MM.1S (cell line): Measurements from ENCODE around the gene CTSA.

Experiments used
- DNase-seq: peaks from one replicate; pipeline ENCODE4 v3.0.0-alpha.2; 2015
- H2AFZ ChIP-seq: fragments of 300-600 bp; sonication (generic); 2 replicates; pipeline ENCODE4 v1.6.0; 2016; ENCODE audit warnings: antibody characterized with exemption, low read length
- H3F3A ChIP-seq: fragments of 300-600 bp; sonication (generic); 2 replicates; pipeline ENCODE4 v1.6.1; 2016; ENCODE audit warnings: mild to moderate bottlenecking, antibody characterized with exemption, low read length, moderate library complexity, mixed read lengths; ENCODE audit not compliant: insufficient read depth
- H3K27ac ChIP-seq: fragments of 300-600 bp; sonication (generic); 2 replicates; pipeline ENCODE4 v1.5.1; 2016; ENCODE audit warnings: mild to moderate bottlenecking, low read length
- H3K27me3 ChIP-seq: fragments of 300-600 bp; sonication (generic); replicated peaks from 2 replicates; pipeline ENCODE4 v1.6.0; 2016; ENCODE audit warnings: low read length; ENCODE audit not compliant: insufficient read depth
- H3K36me3 ChIP-seq: fragments of 300-600 bp; sonication (generic); replicated peaks from 2 replicates; pipeline ENCODE4 v1.6.1; 2016; ENCODE audit warnings: mild to moderate bottlenecking, low read length, mixed read lengths; ENCODE audit not compliant: insufficient read depth
- H3K4me1 ChIP-seq: fragments of 300-600 bp; sonication (generic); 2 replicates; pipeline ENCODE4 v1.6.1; 2016; ENCODE audit warnings: low read length, mixed read lengths
- H3K4me2 ChIP-seq: fragments of 300-600 bp; sonication (generic); 2 replicates; pipeline ENCODE4 v1.6.0; 2016; ENCODE audit warnings: low read depth, low read length
- H3K4me3 ChIP-seq: fragments of 300-600 bp; sonication (generic); 2 replicates; pipeline ENCODE4 v1.5.1; 2016; ENCODE audit warnings: low read length, mixed read lengths
- H3K79me2 ChIP-seq: fragments of 300-600 bp; sonication (generic); 2 replicates; pipeline ENCODE4 v1.6.1; 2016; ENCODE audit warnings: mixed run types, low read length, mixed read lengths
- H3K9ac ChIP-seq: fragments of 300-600 bp; sonication (generic); 2 replicates; pipeline ENCODE4 v1.6.1; 2016; ENCODE audit warnings: low read length, mixed read lengths
- H3K9me2 ChIP-seq: fragments of 300-600 bp; sonication (generic); replicated peaks from 2 replicates; pipeline ENCODE4 v1.6.1; 2016; ENCODE audit warnings: mild to moderate bottlenecking, low read length, mixed read lengths; ENCODE audit not compliant: insufficient read depth
- H3K9me3 ChIP-seq: fragments of 300-600 bp; sonication (generic); replicated peaks from 2 replicates; pipeline ENCODE4 v1.6.1; 2016; ENCODE audit warnings: mild to moderate bottlenecking, low read length, mixed read lengths; ENCODE audit not compliant: insufficient read depth
- H4K20me1 ChIP-seq: fragments of 300-600 bp; sonication (generic); 2 replicates; pipeline ENCODE4 v1.6.1; 2016; ENCODE audit warnings: mild to moderate bottlenecking, low read length, moderate library complexity, mixed read lengths; ENCODE audit not compliant: insufficient read depth
- CTCF ChIP-seq: fragments of 300-600 bp; sonication (generic); IDR thresholded peaks from 2 replicates; pipeline ENCODE4 v1.5.1; 2016; ENCODE audit warnings: antibody characterized with exemption, low read length, mixed read lengths
- EZH2 ChIP-seq: fragments of 300-600 bp; sonication (generic); optimal IDR thresholded peaks from 2 replicates; pipeline ENCODE3; 2017; ENCODE audit warnings: low read depth, mild to moderate bottlenecking, antibody characterized with exemption, low read length, mixed read lengths
- EZH2phosphoT487 ChIP-seq: fragments of 300-600 bp; sonication (generic); IDR thresholded peaks from 2 replicates; pipeline ENCODE4 v1.6.1; 2018; ENCODE audit warnings: antibody characterized with exemption, low read length

CTSA gene

GRCh38 chr20:45866454-45866853 lies 24.7 kb upstream of the CTSA start:
- Histone ChIP-seq H3F3A (no peaks in the 10 kb centered on the region), H3K4me2 (no peak overlapping the region), H3K9ac (no peak overlapping the region), H3K4me1 (no peaks in the 10 kb centered on the region), H3K36me3 (no peaks in the 10 kb centered on the region), H3K4me3 (no peak overlapping the region), H3K27me3 (no peaks in the 10 kb centered on the region), H3K27ac (no peak overlapping the region), H4K20me1 (no peaks in the 10 kb centered on the region), H3K79me2 (no peaks in the 10 kb centered on the region), H3K9me2 (no peaks in the 10 kb centered on the region), H3K9me3 (no peaks in the 10 kb centered on the region), H2AFZ (no peak overlapping the region)
- DNase-seq, result no peak
- TF ChIP-seq CTCF, result no peak
- no peak for TF ChIP-seq EZH2phosphoT487
- no peak for TF ChIP-seq EZH2

GRCh38 chr20:45867136-45867818 lies 23.9 kb upstream of the CTSA start:
- H4K20me1 ChIP-seq, result no peaks in the 10 kb centered on the region
- no peak overlapping the region for H3K4me3 ChIP-seq
- no peaks in the 10 kb centered on the region for H3K27me3 ChIP-seq
- H3K9ac ChIP-seq, result no peak overlapping the region
- H3K4me2 ChIP-seq, result no peak overlapping the region
- no peaks in the 10 kb centered on the region for H3K9me3 ChIP-seq
- no peak overlapping the region for H3K27ac ChIP-seq
- H3K9me2 ChIP-seq, result no peaks in the 10 kb centered on the region
- no peaks in the 10 kb centered on the region for H3K4me1 ChIP-seq
- TF ChIP-seq CTCF (no peak), EZH2phosphoT487 (no peak), EZH2 (no peak)
- no peak overlapping the region for H2AFZ ChIP-seq
- H3K36me3 ChIP-seq, result no peaks in the 10 kb centered on the region
- no peaks in the 10 kb centered on the region for H3K79me2 ChIP-seq
- H3F3A ChIP-seq, result no peaks in the 10 kb centered on the region
- no peak for DNase-seq

GRCh38 chr20:45867819-45868176 lies 23.3 kb upstream of the CTSA start:
- H3K79me2 ChIP-seq, result no peaks in the 10 kb centered on the region
- no peaks in the 10 kb centered on the region for H4K20me1 ChIP-seq
- no peak overlapping the region for H3K9ac ChIP-seq
- H3K4me3 ChIP-seq, result no peak overlapping the region
- no peak overlapping the region for H2AFZ ChIP-seq
- no peak for DNase-seq
- no peaks in the 10 kb centered on the region for H3F3A ChIP-seq
- TF ChIP-seq EZH2phosphoT487 (no peak), EZH2 (no peak), CTCF (no peak)
- H3K27ac ChIP-seq, result no peak overlapping the region
- H3K9me3 ChIP-seq, result no peaks in the 10 kb centered on the region
- H3K36me3 ChIP-seq, result no peaks in the 10 kb centered on the region
- H3K4me1 ChIP-seq, result no peaks in the 10 kb centered on the region
- no peak overlapping the region for H3K4me2 ChIP-seq
- H3K27me3 ChIP-seq, result no peaks in the 10 kb centered on the region
- H3K9me2 ChIP-seq, result no peaks in the 10 kb centered on the region
